ENCODE results near the gene MIEF1. TPM values are rescaled to one million over a fixed set of nuclear protein-coding genes. Genes with fewer than 3 reads are reported as not detected.

Gene MIEF1
- polyA plus RNA-seq, 1 of the 3 experiments (the other 2 are of a cell fraction) = 7.5 TPM

GRCh38 chr22:39468487-39469325, 33.4 kb upstream of the MIEF1 start:
- ChIA-PET CTCF (interaction anchor here (0.6 kb wide), 1 partner anchor 393 kb away, joined by 3 read pairs; no protein-coding TSS in a partner anchor), POLR2A (interaction anchor here (0.6 kb wide), 1 partner anchor 16 kb away, joined by 3 read pairs; no protein-coding TSS in a partner anchor)
- no peak for DNase-seq
- Histone ChIP-seq H3K9me2 (no peaks in the 10 kb centered on the region), H3K79me2 (ENCODE audit: insufficient read depth) (no peaks in the 10 kb centered on the region), H3K4me1 (ENCODE audit: control insufficient read depth in 1 of 2, insufficient read depth in 2 of 2, low read depth in 1 of 2, low read length in 1 of 2) (peaks cover 8 to 36% of the 10 kb centered on the region in 2 experiments; a peak in 3 of 4 replicates), H3K4me3 (ENCODE audit: low read depth in 2 of 2, low read length in 1 of 2) (no peak overlapping the region), H4K20me1 (ENCODE audit: insufficient read depth) (no peaks in the 10 kb centered on the region), H3K9me3 (no peaks in the 10 kb centered on the region), H3K27ac (ENCODE audit: low read depth in 2 of 2, low read length in 1 of 2) (no peak overlapping the region), H3F3A (replicated peaks; ENCODE audit: insufficient read depth) (no peaks in the 10 kb centered on the region), H3K36me3 (replicated peaks in 1 of 2; ENCODE audit: control insufficient read depth in 1 of 2, insufficient read depth in 2 of 2, low read length in 1 of 2) (no peaks in the 10 kb centered on the region), H3K9ac (no peak overlapping the region), H2AFZ (ENCODE audit: low read depth) (no peak overlapping the region), H3K4me2 (no peak overlapping the region), H3K27me3 (ENCODE audit: insufficient read depth) (no peaks in the 10 kb centered on the region)
- 86% methylated on average over 7 of the region's 18 CpGs for WGBS (ENCODE audit: low lambda C conversion rate)
- TF ChIP-seq EP300 (IDR thresholded peaks at IDR 0.05; ENCODE audit: borderline replicate concordance in 1 of 2, low read depth in 1 of 2, low read length in 1 of 2) = no peak
- no peak for TF ChIP-seq SIN3A (IDR thresholded peaks at IDR 0.05; ENCODE audit: borderline replicate concordance, low read depth, low read length)
- TF ChIP-seq FOSL2 (IDR thresholded peaks at IDR 0.05; ENCODE audit: borderline replicate concordance, low read depth) = no peak
- TF ChIP-seq POLR2AphosphoS5 (IDR thresholded peaks at IDR 0.05; ENCODE audit: low read depth, low read length) = no peak
- no peak for TF ChIP-seq NFIC (IDR thresholded peaks at IDR 0.05; ENCODE audit: borderline replicate concordance)
- TF ChIP-seq MXI1 (IDR thresholded peaks at IDR 0.05; ENCODE audit: low read depth, low read length) = no peak
- no peak for TF ChIP-seq NRF1 (IDR thresholded peaks at IDR 0.05; ENCODE audit: low read depth, low read length)
- TF ChIP-seq USF1 (IDR thresholded peaks at IDR 0.05; ENCODE audit: borderline replicate concordance, low read depth) = no peak

- Histone ChIP-seq H3K9me2 (no peaks in the 10 kb centered on the region), H3K36me3 (replicated peaks in 1 of 2; ENCODE audit: control insufficient read depth in 1 of 2, insufficient read depth in 2 of 2, low read length in 1 of 2) (no peaks in the 10 kb centered on the region), H2AFZ (ENCODE audit: low read depth) (no peak overlapping the region), H3K9me3 (no peaks in the 10 kb centered on the region), H3K27ac (ENCODE audit: low read depth in 2 of 2, low read length in 1 of 2) (no peak overlapping the region), H3K4me3 (ENCODE audit: low read depth in 2 of 2, low read length in 1 of 2) (no peak overlapping the region), H3F3A (replicated peaks; ENCODE audit: insufficient read depth) (no peaks in the 10 kb centered on the region), H3K4me2 (no peak overlapping the region), H4K20me1 (ENCODE audit: insufficient read depth) (no peaks in the 10 kb centered on the region), H3K9ac (no peak overlapping the region), H3K4me1 (ENCODE audit: control insufficient read depth in 1 of 2, insufficient read depth in 2 of 2, low read depth in 1 of 2, low read length in 1 of 2) (peaks cover 8 to 39% of the 10 kb centered on the region in 2 experiments; a peak in 3 of 4 replicates), H3K27me3 (ENCODE audit: insufficient read depth) (no peaks in the 10 kb centered on the region), H3K79me2 (ENCODE audit: insufficient read depth) (no peaks in the 10 kb centered on the region)
- no peak for DNase-seq
- WGBS (ENCODE audit: low lambda C conversion rate) = 82% methylated on average over 3 of the region's 6 CpGs
- ChIA-PET POLR2A (interaction anchor here (0.6 kb wide), 1 partner anchor 17 kb away, joined by 3 read pairs; no protein-coding TSS in a partner anchor), CTCF (no interaction called here)
- TF ChIP-seq MXI1 (IDR thresholded peaks at IDR 0.05; ENCODE audit: low read depth, low read length) (no peak), USF1 (IDR thresholded peaks at IDR 0.05; ENCODE audit: borderline replicate concordance, low read depth) (no peak)
Observed at GRCh38 chr22:39469326-39469680, 32.8 kb upstream of the MIEF1 start.
